GM12865 (cell line): ENCODE measurements around the gene SLC25A3.

Experiments used
- DNase-seq: peaks from one replicate; pipeline ENCODE4 v3.0.0; 2010; ENCODE audit warnings: low read depth
- H3K4me3 ChIP-seq: 2 replicates; pipeline ENCODE4 v1.5.1; 2011; ENCODE audit warnings: mild to moderate bottlenecking, low read depth, low read length, control low read depth
- TF ChIP-seq, protein P1 (sequence below): IDR thresholded peaks from 2 replicates; pipeline ENCODE4 v1.5.1; 2011; ENCODE audit warnings: low read length, control low read depth, low read depth, inconsistent platforms; ENCODE audit not compliant: insufficient read depth; ENCODE audit errors: missing control alignments

Gene SLC25A3

DNA sequence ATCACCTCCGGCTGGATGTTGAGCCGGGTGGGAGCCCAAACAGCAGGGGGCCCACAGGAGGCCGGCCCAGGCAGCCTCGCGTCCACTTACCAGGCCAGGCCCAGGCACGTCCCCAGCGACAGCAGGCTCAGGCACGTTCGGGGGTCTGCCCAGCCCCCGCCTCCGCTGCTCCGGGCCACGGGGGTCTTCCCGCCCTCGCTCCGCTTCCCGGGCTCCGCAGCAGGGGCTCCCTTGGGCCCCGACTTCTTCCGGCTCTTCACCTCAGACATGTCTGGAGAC lies 50.9 kb downstream of the SLC25A3 start:
- DNase-seq = no peak
- TF ChIP-seq, protein P1, sequence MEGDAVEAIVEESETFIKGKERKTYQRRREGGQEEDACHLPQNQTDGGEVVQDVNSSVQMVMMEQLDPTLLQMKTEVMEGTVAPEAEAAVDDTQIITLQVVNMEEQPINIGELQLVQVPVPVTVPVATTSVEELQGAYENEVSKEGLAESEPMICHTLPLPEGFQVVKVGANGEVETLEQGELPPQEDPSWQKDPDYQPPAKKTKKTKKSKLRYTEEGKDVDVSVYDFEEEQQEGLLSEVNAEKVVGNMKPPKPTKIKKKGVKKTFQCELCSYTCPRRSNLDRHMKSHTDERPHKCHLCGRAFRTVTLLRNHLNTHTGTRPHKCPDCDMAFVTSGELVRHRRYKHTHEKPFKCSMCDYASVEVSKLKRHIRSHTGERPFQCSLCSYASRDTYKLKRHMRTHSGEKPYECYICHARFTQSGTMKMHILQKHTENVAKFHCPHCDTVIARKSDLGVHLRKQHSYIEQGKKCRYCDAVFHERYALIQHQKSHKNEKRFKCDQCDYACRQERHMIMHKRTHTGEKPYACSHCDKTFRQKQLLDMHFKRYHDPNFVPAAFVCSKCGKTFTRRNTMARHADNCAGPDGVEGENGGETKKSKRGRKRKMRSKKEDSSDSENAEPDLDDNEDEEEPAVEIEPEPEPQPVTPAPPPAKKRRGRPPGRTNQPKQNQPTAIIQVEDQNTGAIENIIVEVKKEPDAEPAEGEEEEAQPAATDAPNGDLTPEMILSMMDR = no peak
- peak overlapping the region; percentile 97 for H3K4me3 ChIP-seq

DNA sequence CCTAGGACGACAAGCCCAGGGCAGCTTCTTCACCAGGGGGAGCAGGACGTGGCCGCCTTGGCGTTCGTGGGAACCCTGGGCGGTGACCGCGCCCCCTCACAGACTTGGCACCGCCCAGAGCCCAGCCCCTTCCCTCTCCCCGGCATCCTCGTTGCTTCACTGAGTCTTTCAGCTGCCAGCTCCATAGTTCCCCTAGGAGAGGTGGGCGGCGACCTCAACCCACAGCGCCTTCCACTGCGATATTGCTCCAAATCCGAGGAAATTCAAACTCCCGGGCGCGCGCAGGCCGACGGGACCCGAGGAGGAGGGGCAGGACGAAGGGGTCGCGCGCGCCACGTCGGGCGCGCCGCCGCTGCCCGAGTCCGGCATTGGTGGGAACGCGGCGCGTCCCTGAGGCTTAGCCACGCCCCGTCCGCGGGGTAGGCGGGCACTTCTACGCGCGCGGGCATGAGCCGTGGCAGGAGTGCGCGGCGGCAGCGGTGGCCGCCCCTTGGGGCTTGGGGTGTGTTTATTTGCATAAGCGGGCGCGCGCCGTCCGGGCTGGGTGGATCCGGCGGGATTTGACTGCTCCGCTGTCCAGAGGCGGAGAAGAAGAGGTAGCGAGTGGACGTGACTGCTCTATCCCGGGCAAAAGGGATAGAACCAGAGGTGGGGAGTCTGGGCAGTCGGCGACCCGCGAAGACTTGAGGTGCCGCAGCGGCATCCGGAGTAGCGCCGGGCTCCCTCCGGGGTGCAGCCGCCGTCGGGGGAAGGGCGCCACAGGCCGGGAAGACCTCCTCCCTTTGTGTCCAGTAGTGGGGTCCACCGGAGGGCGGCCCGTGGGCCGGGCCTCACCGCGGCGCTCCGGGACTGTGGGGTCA lies 51.5 kb downstream of the SLC25A3 start, which contains the start of the genes APAF1 and IKBIP:
APAF1 (plus strand) TSS at position 579 of the 860 bp plus-strand sequence. CDS start 3,070 bp downstream, outside the sequence.
IKBIP (minus strand) TSS at position 77 of the 860 bp plus-strand sequence. CDS start 87 bp downstream, outside the sequence.
- peak within 1 kb of the TSS; percentile 97 for H3K4me3 ChIP-seq
- peak; percentile 97 for DNase-seq
- TF ChIP-seq, protein P1 = no peak

DNA sequence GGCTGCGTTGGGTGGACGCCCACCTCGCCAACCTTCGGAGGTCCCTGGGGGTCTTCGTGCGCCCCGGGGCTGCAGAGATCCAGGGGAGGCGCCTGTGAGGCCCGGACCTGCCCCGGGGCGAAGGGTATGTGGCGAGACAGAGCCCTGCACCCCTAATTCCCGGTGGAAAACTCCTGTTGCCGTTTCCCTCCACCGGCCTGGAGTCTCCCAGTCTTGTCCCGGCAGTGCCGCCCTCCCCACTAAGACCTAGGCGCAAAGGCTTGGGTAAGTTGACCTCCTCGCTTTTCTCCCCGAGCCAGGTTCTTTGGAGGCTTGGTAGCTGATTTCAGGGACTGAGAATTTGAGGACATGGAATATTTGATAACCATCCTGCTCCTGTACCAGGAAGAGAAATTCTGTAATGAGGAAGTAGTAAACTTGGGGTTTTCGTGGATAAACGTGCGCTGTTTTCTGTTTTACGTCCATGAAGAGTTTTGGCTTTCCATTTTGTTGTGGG lies 52.1 kb downstream of the SLC25A3 start:
- no peak for DNase-seq
- TF ChIP-seq, protein P1 = no peak
- peak overlapping the region; percentile 97 for H3K4me3 ChIP-seq

DNA sequence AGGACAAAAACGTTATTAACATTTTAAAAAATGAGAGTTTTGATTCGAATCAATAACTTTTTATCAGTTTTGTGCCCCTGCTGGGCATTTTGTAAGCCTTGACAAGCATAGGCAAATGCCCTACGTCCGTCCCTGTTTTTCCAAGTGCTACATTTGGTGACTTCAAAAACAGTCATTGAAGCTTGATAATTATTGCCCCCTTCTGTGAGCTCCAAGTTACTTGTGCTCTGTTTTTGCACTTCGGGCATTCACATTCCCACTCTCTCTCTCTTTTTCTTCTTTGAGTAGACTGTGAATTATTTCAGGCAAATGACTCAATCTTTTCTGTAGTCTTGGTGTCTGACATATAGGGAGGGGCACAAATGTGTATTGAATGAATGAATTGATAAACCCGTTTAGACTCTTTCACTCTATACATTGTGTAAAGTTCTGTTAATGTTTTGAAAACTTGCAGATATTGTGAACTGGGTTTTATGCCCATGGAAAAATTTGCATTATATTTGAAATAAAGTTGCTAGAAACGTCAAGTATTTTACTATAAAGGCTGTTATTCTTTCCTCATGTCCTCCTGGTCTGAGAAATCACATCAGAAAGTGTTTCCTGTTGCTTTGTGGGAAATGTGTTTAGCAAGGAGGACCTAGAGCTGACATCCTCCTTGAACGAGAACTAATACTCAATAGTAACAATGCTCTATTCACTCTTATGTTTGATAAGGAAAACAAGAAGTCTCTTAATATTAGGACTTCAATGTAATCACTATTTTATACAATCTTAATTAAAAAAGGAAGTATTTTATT lies 53.0 kb downstream of the SLC25A3 start:
- peak overlapping the region; percentile 97 for H3K4me3 ChIP-seq
- DNase-seq = peak; percentile 12
- TF ChIP-seq, protein P1 = no peak

DNA sequence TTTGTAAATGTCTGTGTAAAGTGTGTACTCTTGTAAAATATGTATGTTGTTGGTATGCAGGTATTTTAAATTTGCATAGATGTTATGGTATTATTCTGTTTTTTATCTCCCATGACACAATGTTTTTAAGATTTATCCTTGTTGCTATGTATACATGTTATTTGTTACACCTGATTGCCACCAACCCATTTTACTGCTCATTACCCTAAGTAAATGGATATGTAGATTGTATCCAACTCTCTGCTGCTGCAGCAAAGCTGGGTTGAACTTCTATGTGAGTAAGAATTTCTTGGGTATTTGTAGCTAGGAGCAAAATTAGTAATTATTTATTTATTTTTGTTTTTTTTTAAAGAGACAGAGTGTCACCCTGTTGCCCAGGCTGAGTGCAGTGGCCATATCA lies 57.8 kb downstream of the SLC25A3 start:
- DNase-seq = no peak
- H3K4me3 ChIP-seq = no peak overlapping the region
- TF ChIP-seq, protein P1 = no peak

DNA sequence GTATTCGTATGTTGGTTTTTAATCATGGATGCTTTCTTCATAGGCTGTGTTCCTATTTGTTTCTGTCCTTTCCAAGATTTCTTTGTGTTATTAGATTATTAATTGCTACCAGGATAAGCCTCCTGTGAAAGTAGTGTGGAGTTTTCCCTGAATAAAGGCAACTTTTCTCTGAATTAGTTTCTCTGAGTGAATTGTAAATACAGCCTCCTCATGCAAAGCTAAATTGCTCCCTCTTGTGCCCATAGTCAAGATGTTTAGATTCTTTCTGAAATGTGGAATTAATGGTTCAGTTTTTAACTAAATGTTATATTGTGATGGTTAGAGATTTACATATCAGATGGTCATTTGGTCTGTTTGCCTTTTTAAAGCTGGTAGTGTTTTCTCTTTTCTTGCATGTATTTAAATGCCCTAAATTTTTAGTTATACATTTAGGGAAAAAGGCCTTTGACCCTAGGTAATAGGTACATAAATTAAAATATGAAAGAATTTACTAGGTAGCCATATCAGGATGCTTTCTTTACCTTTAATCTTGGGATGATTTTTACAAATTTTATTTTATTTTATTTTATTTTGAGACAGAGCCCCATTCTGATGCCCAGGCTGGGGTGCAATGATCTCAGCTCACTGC lies 60.5 kb downstream of the SLC25A3 start:
- DNase-seq = peak; percentile 54
- TF ChIP-seq, protein P1 = peak; percentile 38
- H3K4me3 ChIP-seq = no peak overlapping the region
